ENCODE results near the gene THRB. TPM values are rescaled to one million over a fixed set of nuclear protein-coding genes. Genes with fewer than 3 reads are reported as not detected.

The THRB gene
- total and polyA plus RNA-seq, 2 donors (not counting 3 experiments of a cell fraction or from before 2014, with no cell fraction given), result 0.06 TPM; not detected in 1

DNA sequence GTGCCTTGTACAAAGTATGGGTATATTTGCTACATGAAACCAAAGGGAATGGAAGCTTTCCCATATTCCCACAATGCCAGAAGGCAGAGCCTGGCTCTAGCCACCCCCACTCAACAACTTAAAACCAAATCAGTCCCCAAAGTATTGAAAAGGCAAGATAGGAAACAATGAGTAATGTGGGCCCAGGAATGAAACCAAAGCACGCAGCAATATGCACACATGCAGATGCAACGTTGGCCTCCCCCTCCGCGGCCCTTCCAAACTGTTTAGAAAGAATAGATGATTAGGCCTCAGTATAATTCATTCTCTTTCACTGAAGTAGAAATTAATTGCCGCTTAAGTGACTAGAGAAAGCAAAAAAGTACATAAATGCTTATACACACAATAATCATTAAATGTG lies 59.1 kb downstream of the THRB start:
- Histone ChIP-seq H3K27ac (ENCODE audit: insufficient read depth, low read depth, low read length) (no peak overlapping the region), H3K4me3 (replicated peaks in 1 of 3; ENCODE audit: insufficient read depth in 1 of 3, low read depth in 1 of 3, low read length in 3 of 3) (no peak overlapping the region), H3K27me3 (ENCODE audit: control insufficient read depth in 2 of 2, insufficient read depth in 2 of 2, low read length in 2 of 2) (no peaks in the 10 kb centered on the region), H3K36me3 (ENCODE audit: control insufficient read depth in 2 of 2, extremely low read depth in 1 of 2, insufficient read depth in 2 of 2, low read length in 2 of 2) (no peaks in the 10 kb centered on the region), H4K20me1 (replicated peaks; ENCODE audit: control insufficient read depth, extremely low read depth, insufficient read depth, low read length) (no peaks in the 10 kb centered on the region), H3K79me2 (ENCODE audit: control insufficient read depth, insufficient read depth, low read length) (no peaks in the 10 kb centered on the region), H3K9me1 (replicated peaks; ENCODE audit: control insufficient read depth, extremely low read depth, insufficient read depth, low read length) (no peaks in the 10 kb centered on the region), H3K9ac (replicated peaks; ENCODE audit: extremely low read depth, insufficient read depth, low read length) (no peak overlapping the region), H3K4me2 (ENCODE audit: insufficient read depth, low read length) (no peak overlapping the region), H3K4me1 (ENCODE audit: control insufficient read depth, extremely low read depth, insufficient read depth, low read length) (no peaks in the 10 kb centered on the region), H3K9me3 (replicated peaks; ENCODE audit: control insufficient read depth, insufficient read depth, low read length) (no peaks in the 10 kb centered on the region), H2AFZ (ENCODE audit: low read depth, low read length) (no peak overlapping the region)
- intact Hi-C loops (cut with micrococcal nuclease) (no loop called here), dilution Hi-C loops (cut with MboI; ENCODE audit: extremely low pct_ligation_motif_present, low sequenced_read_pairs) (no loop called here)
- no peak for TF ChIP-seq EZH2 (IDR thresholded peaks at IDR 0.05; ENCODE audit: borderline replicate concordance, low read depth, low read length, severe bottlenecking)
- no peak for TF ChIP-seq FOS (IDR thresholded peaks at IDR 0.05; ENCODE audit: borderline replicate concordance, insufficient read depth, low read length)
- TF ChIP-seq, protein P1, sequence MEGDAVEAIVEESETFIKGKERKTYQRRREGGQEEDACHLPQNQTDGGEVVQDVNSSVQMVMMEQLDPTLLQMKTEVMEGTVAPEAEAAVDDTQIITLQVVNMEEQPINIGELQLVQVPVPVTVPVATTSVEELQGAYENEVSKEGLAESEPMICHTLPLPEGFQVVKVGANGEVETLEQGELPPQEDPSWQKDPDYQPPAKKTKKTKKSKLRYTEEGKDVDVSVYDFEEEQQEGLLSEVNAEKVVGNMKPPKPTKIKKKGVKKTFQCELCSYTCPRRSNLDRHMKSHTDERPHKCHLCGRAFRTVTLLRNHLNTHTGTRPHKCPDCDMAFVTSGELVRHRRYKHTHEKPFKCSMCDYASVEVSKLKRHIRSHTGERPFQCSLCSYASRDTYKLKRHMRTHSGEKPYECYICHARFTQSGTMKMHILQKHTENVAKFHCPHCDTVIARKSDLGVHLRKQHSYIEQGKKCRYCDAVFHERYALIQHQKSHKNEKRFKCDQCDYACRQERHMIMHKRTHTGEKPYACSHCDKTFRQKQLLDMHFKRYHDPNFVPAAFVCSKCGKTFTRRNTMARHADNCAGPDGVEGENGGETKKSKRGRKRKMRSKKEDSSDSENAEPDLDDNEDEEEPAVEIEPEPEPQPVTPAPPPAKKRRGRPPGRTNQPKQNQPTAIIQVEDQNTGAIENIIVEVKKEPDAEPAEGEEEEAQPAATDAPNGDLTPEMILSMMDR (IDR thresholded peaks at IDR 0.05; ENCODE audit: extremely low read depth in 1 of 2, insufficient read depth in 1 of 2, low read depth in 1 of 2, low read length in 2 of 2), result no peak
- TF ChIP-seq, protein P2, sequence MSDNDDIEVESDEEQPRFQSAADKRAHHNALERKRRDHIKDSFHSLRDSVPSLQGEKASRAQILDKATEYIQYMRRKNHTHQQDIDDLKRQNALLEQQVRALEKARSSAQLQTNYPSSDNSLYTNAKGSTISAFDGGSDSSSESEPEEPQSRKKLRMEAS (IDR thresholded peaks at IDR 0.05; ENCODE audit: insufficient read depth, insufficient read length), result no peak
- no peak for TF ChIP-seq MYC (IDR thresholded peaks at IDR 0.05; ENCODE audit: low read depth, low read length)
- no peak for TF ChIP-seq POLR2A (IDR thresholded peaks at IDR 0.05; ENCODE audit: low read depth, low read length)
- no peak for TF ChIP-seq GATA2 (IDR thresholded peaks at IDR 0.05; ENCODE audit: insufficient read depth, insufficient read length, low read depth, low read length)
- no peak for TF ChIP-seq JUN (IDR thresholded peaks at IDR 0.05; ENCODE audit: borderline replicate concordance, insufficient read depth, insufficient read length, low read depth)
- POLR2A ChIA-PET, result no interaction called here
- BruUV-seq (replicated peaks), result no TSS peak
- CTCF ChIA-PET, result no interaction called here
- no peak for FAIRE-seq
- no peak for DNase-seq (ENCODE audit: low read depth, low spot score)

Measured in endothelial cell of umbilical vein (primary cell).